Endothelial cell (in vitro differentiated cells): ENCODE results near the gene ARL16. TPM values are rescaled to one million over a fixed set of nuclear protein-coding genes. Genes with fewer than 3 reads are reported as not detected.

Experiments
- DNase-seq: peaks from one replicate; pipeline ENCODE4 v3.0.0; 2021; ENCODE audit warnings: low spot score
- H3K27ac Mint-ChIP-seq: one replicate; pipeline ENCODE4 v1.8.0; 2021; ENCODE audit warnings: mixed read lengths, inconsistent platforms; ENCODE audit not compliant: unreplicated experiment
- H3K27me3 Mint-ChIP-seq: one replicate; pipeline ENCODE4 v1.8.0; 2021; ENCODE audit warnings: mild to moderate bottlenecking, moderate library complexity, mixed read lengths, inconsistent platforms; ENCODE audit not compliant: unreplicated experiment
- H3K36me3 Mint-ChIP-seq: one replicate; pipeline ENCODE4 v1.8.0; 2021; ENCODE audit warnings: mild to moderate bottlenecking, low read depth, mixed read lengths, inconsistent platforms; ENCODE audit not compliant: unreplicated experiment
- H3K4me1 Mint-ChIP-seq: one replicate; pipeline ENCODE4 v1.8.0; 2021; ENCODE audit warnings: mild to moderate bottlenecking, mixed read lengths, inconsistent platforms; ENCODE audit not compliant: unreplicated experiment
- H3K4me3 Mint-ChIP-seq: one replicate; pipeline ENCODE4 v1.8.0; 2021; ENCODE audit warnings: mild to moderate bottlenecking, mixed read lengths, inconsistent platforms; ENCODE audit not compliant: unreplicated experiment
- H3K9me3 Mint-ChIP-seq: one replicate; pipeline ENCODE4 v1.8.0; 2021; ENCODE audit warnings: mixed read lengths, inconsistent platforms; ENCODE audit not compliant: unreplicated experiment
- total RNA-seq: library from RNA; stranded (reverse); fragmentation: NEBNext Ultra II Directional; extraction: Animal tissue kit (Norgen Biotek cat#: 25700); gene quantifications from one replicate; pipeline ENCODE4 v1.2.1, GENCODE V29; 2021; ENCODE audit not compliant: unreplicated experiment
- TF ChIP-seq, protein P1 (sequence below): fragments of 200-600 bp; sonication (generic); IDR thresholded peaks from one replicate; pipeline ENCODE4 v1.5.0; 2021; ENCODE audit warnings: antibody characterized with exemption; ENCODE audit not compliant: unreplicated experiment

ARL16 gene
- total RNA-seq, 1 donor from 2014 or later: 54.0 TPM

DNA sequence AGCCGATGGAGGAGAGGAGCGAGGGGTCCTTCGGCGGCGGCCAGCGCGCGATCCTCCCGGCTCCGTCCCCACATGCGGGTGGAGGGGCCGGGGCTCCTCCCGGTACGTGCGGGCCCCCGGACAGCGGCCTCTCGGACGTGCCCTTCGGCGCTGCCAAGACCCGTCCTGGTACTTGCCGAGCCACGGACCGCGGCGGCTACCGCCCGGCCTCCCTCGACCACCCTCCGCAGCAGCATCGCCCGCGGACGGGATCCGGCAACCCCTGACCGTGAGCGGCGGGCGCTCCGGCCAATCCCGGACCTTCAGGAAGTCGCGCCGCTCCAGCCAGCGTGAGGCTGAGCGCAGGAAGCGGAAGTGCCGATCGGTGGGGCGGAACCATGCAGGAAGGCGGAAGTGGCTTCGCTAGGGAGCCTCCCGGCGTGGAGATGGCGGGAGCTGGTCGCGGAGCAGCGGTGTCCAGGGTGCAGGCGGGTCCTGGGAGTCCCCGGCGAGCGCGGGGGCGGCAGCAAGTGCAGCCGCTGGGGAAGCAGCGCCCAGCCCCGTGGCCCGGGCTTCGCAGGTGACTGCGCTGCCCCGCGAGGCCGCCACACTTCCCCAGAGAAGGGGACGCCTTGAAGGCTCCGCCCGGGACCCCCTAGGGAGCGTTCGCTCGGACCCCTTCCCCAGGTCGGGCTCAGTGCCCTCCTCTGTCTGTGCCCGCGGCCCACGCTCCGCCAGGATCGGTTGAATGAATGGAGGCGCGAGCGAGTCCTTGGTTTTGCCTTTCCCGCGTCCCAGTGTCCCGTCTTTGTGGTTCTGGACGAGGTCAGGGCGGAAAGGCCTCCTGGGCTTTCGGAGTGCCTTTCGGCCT, 17.0 kb downstream of the ARL16 start, which contains the start of the genes CCDC137 and OXLD1:
Gene CCDC137, plus strand, starts transcription at position 396 of the 850 bp plus-strand sequence. Its CDS starts 30 bp downstream, at position 426.
Gene OXLD1, minus strand, starts transcription at position 264 of the 850 bp plus-strand sequence. Its CDS starts 28 bp downstream, at position 236.
- Mint-ChIP-seq H3K27me3 (peaks cover 10% of the 10 kb centered on the region), H3K36me3 (peaks cover 28% of the 10 kb centered on the region), H3K4me1 (peaks cover 17% of the 10 kb centered on the region), H3K4me3 (peak within 1 kb of the TSS; percentile 94), H3K27ac (peak within 1 kb of the TSS; percentile 98), H3K9me3 (no peaks in the 10 kb centered on the region)
- TF ChIP-seq, protein P1, sequence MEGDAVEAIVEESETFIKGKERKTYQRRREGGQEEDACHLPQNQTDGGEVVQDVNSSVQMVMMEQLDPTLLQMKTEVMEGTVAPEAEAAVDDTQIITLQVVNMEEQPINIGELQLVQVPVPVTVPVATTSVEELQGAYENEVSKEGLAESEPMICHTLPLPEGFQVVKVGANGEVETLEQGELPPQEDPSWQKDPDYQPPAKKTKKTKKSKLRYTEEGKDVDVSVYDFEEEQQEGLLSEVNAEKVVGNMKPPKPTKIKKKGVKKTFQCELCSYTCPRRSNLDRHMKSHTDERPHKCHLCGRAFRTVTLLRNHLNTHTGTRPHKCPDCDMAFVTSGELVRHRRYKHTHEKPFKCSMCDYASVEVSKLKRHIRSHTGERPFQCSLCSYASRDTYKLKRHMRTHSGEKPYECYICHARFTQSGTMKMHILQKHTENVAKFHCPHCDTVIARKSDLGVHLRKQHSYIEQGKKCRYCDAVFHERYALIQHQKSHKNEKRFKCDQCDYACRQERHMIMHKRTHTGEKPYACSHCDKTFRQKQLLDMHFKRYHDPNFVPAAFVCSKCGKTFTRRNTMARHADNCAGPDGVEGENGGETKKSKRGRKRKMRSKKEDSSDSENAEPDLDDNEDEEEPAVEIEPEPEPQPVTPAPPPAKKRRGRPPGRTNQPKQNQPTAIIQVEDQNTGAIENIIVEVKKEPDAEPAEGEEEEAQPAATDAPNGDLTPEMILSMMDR: no peak
- peak; percentile 97 for DNase-seq

DNA sequence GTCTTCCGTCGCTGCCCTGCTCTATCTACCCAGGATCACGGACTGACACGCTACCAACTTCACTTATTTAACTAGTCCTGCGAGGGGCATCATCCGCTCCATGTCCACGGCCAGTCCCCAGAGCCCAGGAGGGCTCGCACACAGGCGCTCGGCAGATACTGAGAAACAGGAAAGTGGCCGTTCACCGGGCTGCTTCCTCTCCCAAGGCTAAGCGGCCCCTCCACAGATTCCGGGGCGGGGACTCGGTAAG, 17.6 kb downstream of the ARL16 start:
- H3K4me3 Mint-ChIP-seq: peak overlapping the region; percentile 94
- peaks cover 23% of the 10 kb centered on the region for H3K36me3 Mint-ChIP-seq
- TF ChIP-seq, protein P1: no peak
- no peaks in the 10 kb centered on the region for H3K9me3 Mint-ChIP-seq
- H3K27ac Mint-ChIP-seq: peak overlapping the region; percentile 98
- H3K27me3 Mint-ChIP-seq: peaks cover 10% of the 10 kb centered on the region
- H3K4me1 Mint-ChIP-seq: peaks cover 17% of the 10 kb centered on the region
- peak; percentile 62 for DNase-seq

DNA sequence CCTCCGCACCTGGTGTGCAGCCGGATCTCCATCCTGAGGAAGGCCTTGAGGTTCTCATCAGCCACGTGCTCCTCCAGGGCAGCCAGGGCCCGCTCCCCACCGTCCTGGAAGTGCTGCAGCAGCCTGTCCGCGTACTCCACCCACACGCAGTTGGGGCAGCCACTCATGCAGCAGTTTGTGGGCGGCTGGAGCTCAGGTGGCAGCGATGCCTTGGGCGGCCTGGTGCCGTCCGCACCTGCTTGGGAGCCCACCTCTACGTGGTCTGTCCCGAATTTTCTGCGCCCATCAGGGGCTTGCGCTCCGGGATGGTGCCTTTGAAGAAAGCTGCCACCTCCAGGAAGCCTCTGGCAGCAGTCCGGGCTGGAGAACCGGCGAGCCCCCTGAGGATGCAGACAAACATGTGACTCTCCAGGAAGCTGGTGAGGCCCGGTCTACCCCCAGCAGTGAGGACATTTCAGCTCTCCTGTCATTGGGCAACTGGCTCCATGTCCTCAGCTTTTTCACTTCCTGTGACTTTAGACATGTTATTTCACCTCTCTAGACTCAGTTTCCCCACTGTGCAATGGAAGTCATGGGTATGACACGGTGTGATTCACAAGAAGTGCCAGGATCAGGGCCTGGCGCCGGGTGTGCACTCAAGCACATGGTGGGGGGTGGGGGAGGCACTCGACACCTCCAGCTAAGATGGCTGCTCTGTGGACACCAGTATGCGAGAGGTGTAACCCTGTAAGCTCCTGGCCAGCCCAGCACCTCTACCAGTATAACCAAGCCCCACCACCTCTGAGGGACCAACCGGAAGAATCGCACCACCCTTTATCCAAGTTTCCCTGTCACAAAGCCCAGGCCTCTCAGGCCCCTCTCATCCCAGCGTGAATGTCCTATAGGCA, 18.1 kb downstream of the ARL16 start:
- peaks cover 17% of the 10 kb centered on the region for H3K4me1 Mint-ChIP-seq

DNA sequence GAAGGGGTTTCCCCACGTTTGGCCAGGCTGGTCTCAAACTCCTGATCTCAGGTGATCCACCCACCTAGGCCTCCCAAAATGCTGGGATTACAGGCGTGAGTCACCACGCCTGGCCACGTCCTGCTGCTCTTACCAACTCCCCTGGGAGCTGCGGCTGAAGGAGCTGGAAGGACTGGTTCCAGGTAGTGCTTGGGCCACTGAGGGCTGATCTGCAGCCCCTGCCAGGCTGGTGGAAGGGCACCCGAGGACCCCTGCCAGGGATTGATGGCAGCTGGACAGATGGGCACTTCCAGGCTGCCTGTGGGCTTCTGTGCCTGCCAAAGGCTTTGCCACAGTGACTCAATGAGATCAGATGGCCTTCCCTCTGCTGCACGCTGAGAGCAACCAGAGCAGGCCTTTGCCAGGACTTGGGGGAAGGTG, 19.5 kb downstream of the ARL16 start:
- Mint-ChIP-seq H3K4me3 (no peak overlapping the region), H3K4me1 (peaks cover 14% of the 10 kb centered on the region), H3K27me3 (peaks cover 10% of the 10 kb centered on the region), H3K36me3 (peaks cover 18% of the 10 kb centered on the region), H3K9me3 (no peaks in the 10 kb centered on the region), H3K27ac (no peak overlapping the region)
- TF ChIP-seq, protein P1: no peak
- no peak for DNase-seq

More for the DNA sequence above, 18.1 kb downstream of the ARL16 start:
- peaks cover 10% of the 10 kb centered on the region for H3K27me3 Mint-ChIP-seq
- TF ChIP-seq, protein P1: no peak
- H3K9me3 Mint-ChIP-seq: no peaks in the 10 kb centered on the region
- peak overlapping the region; percentile 94 for H3K4me3 Mint-ChIP-seq
- H3K27ac Mint-ChIP-seq: peak overlapping the region; percentile 98
- H3K36me3 Mint-ChIP-seq: peaks cover 22% of the 10 kb centered on the region
- DNase-seq: no peak
